ENCODE measurements around the gene CCR9. TPM values are rescaled to one million over a fixed set of nuclear protein-coding genes. Genes with fewer than 3 reads are reported as not detected.

Gene CCR9, protein sequence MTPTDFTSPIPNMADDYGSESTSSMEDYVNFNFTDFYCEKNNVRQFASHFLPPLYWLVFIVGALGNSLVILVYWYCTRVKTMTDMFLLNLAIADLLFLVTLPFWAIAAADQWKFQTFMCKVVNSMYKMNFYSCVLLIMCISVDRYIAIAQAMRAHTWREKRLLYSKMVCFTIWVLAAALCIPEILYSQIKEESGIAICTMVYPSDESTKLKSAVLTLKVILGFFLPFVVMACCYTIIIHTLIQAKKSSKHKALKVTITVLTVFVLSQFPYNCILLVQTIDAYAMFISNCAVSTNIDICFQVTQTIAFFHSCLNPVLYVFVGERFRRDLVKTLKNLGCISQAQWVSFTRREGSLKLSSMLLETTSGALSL
- total RNA-seq = not detected in 2 replicates

GRCh38 chr3:45885979-45886705 lies at the start of gene CCR9:
CCR9 (plus strand) TSS chr3:45886543; CDS start chr3:45894934, 8,391 bp downstream.

GRCh38 chr3:45841757-45842491 lies 44.4 kb upstream of the CCR9 start, which contains the start of gene LZTFL1:
LZTFL1 (minus strand) TSS chr3:45842119; CDS start chr3:45841991, 128 bp downstream.

DNA sequence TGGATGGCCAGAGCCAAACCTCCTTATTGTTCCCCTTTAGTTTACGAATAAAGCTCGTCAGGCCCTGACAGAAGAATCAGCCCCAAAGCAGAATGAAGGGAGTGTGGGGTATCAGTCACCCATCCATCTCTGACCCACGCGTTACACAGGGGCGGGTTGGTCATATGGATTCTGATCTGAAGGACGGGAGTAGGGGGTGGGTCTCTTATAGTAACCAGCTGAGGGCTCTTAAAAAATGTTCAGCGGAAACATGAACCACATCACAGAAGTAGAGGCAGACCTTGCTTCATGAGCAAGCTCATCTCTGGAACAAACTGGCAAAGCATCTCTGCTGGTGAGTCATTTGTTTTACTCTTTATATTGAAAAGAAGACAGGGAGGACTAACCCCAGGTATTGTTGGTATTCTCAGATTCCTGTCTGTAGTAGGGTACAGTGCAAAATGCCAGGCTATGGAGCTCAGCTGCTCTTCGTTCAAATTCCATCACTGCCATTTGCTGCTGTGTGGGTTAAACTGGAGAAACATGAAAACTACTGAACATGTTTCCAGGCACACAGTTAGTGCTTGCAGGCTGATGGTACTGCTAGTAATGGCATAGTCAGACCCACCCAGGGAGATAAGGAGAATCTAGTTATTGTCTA lies 57.0 kb downstream of the CCR9 start, which contains the start of gene CXCR6:
Gene CXCR6, plus strand, starts transcription at position 258 of the 640 bp plus-strand sequence. CDS start 3,018 bp downstream, outside the sequence.

Small RNA genes lying within 50 kb of the gene (small RNA-seq; reads per million reads assigned to genes)
- gene RF00019 = not detected

Other genes starting within 250 kb of the CCR9 start
- gene SACM1L, start 197.1 kb upstream of the CCR9 start, total RNA-seq = 40.9 and 45.1 TPM in 2 replicates
- gene SLC6A20, start 90.0 kb upstream of the CCR9 start, total RNA-seq = not detected in 2 replicates
- gene LZTFL1, start 44.4 kb upstream of the CCR9 start, total RNA-seq = 26.7 and 29.5 TPM in 2 replicates
- not detected in 2 replicates for gene CXCR6, start 56.9 kb downstream of the CCR9 start, total RNA-seq
- 26.7 and 32.1 TPM in 2 replicates for gene FYCO1, start 109.3 kb downstream of the CCR9 start, total RNA-seq
- not detected in 2 replicates for gene XCR1, start 140.9 kb downstream of the CCR9 start, total RNA-seq